ENCODE results near the gene HAUS5.
A peak's percentile ranks its signal among the peaks of the same experiment; 100 is the strongest.
"Not testable (repeated sequence)": the region's sequence is repeated elsewhere in the genome, so short reads cannot be mapped to it uniquely, and the experiment has no call there.

The HAUS5 gene, protein sequence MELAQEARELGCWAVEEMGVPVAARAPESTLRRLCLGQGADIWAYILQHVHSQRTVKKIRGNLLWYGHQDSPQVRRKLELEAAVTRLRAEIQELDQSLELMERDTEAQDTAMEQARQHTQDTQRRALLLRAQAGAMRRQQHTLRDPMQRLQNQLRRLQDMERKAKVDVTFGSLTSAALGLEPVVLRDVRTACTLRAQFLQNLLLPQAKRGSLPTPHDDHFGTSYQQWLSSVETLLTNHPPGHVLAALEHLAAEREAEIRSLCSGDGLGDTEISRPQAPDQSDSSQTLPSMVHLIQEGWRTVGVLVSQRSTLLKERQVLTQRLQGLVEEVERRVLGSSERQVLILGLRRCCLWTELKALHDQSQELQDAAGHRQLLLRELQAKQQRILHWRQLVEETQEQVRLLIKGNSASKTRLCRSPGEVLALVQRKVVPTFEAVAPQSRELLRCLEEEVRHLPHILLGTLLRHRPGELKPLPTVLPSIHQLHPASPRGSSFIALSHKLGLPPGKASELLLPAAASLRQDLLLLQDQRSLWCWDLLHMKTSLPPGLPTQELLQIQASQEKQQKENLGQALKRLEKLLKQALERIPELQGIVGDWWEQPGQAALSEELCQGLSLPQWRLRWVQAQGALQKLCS

DNA sequence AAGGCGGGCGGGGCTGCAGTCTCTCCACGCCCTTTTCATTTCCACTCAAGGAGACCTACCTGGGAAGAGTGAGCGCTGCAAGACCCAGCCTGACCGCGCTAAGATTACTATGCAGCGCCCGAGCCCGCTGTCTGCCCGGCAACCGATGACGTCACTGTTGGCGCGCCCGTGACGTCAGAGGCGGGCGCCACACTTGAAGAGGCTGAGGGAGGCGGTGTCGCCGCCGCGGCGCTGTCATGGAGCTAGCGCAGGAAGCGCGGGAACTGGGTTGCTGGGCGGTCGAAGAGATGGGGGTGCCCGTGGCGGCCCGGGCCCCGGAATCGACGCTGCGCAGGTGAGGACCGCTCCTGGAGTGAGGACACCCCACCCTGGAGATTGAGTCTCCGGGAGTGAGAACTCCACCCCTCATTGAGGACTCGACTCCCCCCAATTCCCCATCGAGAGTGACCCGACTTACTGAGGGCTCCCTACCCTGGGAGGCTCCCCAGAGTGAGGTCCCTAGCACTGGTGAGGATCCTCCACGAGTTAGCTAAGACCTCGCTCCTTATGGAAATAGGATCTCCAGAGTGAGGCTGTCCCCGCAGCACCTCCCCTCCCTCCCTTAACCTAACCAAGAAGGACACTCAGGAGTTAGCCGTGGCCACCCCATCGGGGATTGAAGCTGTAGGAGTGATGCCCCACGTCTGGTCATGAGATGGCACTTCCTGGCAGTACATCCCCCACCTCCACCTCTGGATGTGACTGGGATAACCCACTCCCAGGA is at the start of gene HAUS5:
Gene HAUS5 (plus strand): TSS at position 177 of the 763 bp plus-strand sequence. CDS start 60 bp downstream, at position 237.
- peak; percentile 91 for DNase-seq

DNA sequence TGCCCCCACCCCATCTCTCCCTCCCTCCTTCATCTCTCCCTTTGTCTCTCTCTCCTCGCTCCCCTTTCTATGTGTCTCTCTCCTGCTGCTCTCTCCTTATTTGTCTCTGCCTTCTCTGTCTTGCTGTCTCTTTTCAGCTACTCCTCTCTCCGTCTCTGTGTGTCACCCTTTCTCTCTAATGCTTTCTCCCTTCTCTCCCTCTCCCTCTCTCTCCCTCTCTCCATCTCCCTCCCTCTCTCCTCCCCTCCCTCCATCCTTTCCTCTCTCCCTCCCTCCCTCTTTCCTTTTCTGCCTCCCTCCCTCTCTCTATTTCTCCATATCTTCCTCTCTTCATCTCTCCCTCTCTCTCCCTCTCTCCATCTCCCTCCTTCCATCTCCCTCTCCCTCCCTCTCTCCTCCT is 49.8 kb upstream of the HAUS5 start:
- no peak for DNase-seq

DNA sequence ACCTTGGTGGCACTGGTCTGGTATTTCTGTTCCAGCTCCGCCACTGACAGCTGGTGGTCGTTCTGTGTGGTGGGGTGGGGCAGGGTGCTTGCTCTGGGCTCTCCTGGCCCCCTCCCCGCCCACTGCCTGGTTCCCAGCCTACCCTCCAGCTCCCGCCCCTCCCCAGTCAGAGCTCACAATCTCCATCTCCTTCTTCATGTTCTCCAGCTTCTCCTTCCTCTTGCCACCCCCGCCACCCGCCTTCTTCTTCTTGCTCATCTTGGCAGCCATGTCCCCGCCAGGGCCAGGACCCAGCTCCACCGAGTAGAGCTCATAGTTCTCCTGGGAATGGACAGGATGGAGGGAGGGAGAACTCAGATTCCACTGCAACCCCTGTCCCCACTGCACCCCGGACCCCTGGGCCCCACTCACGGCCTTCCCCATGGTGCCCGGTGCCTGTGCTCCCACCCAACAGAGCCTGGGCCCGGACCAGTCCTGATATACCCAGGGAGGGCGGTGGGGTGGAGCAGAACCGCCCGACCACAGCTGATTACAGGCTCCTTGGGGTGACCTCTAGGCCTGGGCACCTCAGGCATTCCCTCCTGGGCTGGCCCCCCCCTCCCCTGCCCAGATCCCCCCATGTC is 49.2 kb upstream of the HAUS5 start, which contains the start of gene ATP4A:
Gene ATP4A (minus strand): TSS at position 452 of the 623 bp plus-strand sequence. CDS start 29 bp downstream, at position 423.
- no peak for DNase-seq

GRCh38 chr19:35565016-35565856 is 47.3 kb upstream of the HAUS5 start:
- DNase-seq: no peak

- DNase-seq: no peak
Measured at GRCh38 chr19:35566738-35567137, 45.8 kb upstream of the HAUS5 start.

DNA sequence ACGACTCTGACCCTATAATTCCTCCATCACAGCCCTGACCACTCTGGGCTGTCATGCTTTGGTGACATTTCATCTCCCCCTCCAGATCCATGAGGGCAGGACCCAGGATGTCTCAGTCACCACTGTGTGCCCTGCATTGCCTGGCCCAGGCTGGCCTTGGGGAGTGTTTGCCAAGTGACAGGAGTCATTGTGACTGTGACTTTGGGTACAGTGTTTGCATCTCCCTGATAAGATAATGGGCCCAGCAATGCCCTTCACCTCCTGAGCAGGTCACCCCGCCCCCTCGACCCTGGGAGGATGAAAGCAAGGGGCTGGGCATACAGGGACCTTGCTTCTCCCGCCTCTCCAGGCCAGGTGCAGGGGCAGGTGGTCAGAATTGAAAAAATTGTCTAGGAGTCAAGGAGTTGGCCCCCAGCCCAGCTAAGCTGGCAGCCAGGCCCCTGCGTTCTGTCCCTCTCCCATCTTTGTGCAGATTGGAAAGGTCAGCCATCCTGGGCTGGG is 43.2 kb upstream of the HAUS5 start:
- DNase-seq: no peak

DNA sequence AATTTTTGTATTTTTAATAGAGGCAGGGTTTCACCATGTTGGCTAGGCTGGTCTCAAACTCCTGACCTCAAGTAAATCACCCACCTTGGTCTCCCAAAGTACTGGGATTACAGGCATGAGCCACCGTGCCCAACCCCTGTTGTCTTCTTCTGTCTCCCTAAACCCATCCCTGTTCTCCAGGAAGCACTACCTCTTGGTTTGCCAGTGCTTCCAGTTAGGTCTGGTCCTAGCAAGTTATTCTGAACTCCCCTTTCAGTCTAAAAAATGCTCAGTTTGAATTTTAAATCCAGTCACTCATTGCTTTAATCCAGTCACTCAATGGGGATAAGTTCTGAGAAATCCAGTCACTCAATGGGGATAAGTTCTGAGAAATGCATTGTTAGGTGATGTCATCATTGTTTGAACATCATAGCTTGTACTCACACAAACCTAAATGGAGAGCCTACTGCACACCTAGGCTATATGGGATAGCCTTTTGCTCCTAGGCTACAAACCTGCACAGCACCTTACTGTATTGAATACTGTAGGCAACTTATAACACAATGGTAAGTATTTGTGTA is 41.0 kb upstream of the HAUS5 start:
- no peak for DNase-seq

DNA sequence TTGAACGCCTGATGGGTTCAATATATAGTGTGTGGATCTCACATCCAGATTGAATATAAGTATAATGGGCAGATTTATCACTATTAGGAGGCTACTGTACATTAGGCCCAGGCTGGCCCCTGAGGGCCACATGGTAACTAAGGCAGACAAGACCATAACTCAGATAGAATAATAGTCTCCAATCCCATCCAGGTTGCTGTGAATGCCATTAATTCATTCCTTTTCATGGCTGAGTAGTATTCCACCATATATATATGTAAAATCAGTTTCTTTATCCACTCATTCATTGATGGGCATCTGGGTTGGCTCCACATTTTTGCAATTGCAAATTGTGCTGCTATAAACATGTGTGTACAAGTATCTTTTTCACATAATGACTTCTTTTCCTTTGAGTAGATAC is 34.6 kb upstream of the HAUS5 start:
- DNase-seq: no peak

GRCh38 chr19:35578707-35579106 is 33.8 kb upstream of the HAUS5 start:
- no peak for DNase-seq

GRCh38 chr19:35582760-35583159 is 29.8 kb upstream of the HAUS5 start:
- no peak for DNase-seq

DNA sequence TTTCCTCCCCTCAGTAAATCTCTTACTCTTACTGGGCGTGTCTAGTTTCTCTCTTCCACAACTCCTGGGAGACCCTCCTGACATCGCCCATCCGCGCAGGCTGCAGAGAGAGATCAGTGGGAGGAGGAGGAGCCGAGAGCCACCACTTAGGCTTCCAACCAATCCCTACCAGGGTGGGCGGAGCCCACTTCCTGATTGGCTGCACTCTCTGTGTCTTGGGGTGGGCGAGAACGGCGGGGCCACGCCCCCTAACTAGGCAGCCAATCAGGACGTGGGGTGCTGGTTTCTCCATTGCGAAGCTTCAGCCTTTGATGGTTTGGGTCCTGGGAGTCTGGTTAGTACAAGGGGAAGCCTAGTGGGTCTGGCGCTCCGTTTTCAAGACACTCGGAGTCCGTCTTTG is 26.7 kb upstream of the HAUS5 start, which contains the start of gene PMIS2:
Gene PMIS2 (plus strand): TSS at position 326 of the 400 bp plus-strand sequence. CDS start 87 bp downstream, outside the sequence.
- no peak for DNase-seq

DNA sequence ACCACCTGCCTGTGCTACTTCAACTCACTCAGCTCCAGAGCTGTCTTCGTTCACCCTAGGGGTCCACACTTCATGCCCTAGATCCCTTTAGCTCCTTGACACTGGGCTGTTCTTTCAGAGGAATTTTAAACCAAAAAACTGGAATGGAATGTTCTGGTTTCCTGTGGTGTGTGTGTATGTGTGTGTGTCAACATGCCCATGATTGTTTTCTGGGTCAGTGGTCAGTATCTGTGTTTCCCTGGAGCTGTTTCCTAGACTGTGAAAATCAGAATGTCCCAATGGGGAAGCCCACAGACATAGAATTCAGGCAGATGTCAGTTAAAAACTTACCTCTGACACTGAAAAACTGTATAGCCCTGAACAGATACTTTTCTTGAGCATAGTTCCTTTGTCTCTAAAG is 25.2 kb upstream of the HAUS5 start:
- no peak for DNase-seq

- no peak for DNase-seq
Measured at GRCh38 chr19:35590875-35591274, 21.7 kb upstream of the HAUS5 start.

GRCh38 chr19:35592226-35592625 is 20.3 kb upstream of the HAUS5 start:
- DNase-seq: peak; percentile 9

DNA sequence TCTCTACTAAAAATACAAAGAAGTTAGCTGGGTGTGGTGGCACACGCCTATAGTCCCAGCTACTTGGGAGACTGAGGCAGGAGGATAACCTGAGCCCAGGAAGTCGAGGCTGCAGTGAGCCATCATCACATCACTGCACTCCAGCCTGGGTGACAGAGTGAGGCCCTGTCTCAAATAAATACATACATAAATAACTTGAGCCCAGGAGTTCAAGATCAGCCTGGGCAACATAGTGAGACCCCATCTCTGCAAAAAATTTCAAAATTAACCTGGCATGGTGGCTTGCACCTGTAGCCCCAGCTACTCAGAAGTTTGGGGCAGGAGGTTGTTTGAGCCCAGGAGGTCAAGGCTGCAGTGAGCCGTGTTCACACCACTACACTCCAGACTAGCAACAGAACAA is 17.5 kb upstream of the HAUS5 start:
- DNase-seq: not testable (repeated sequence)

- DNase-seq: no peak
Measured at GRCh38 chr19:35595928-35596327, 16.6 kb upstream of the HAUS5 start.

GRCh38 chr19:35596366-35596999 is 16.1 kb upstream of the HAUS5 start:
- DNase-seq: no peak

DNA sequence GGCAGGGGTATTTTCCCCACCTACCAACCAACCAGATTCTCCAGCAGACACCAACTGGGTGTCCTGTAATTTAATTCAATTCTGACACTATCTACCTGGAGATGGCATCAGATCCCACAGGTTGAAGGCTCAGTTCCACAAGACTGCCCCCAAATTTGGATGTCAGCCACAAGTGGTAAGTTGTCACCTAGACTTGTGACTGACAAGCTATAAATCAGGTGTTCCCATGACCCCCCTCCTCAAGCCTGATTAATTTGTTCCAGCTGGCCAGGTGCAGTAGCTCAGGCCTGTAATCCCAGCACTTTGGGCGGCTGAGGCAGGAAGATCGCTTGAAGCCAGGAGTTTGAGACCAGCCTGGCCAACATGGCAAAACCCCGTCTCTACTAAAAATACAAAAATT is 10.6 kb upstream of the HAUS5 start:
- no peak for DNase-seq

DNA sequence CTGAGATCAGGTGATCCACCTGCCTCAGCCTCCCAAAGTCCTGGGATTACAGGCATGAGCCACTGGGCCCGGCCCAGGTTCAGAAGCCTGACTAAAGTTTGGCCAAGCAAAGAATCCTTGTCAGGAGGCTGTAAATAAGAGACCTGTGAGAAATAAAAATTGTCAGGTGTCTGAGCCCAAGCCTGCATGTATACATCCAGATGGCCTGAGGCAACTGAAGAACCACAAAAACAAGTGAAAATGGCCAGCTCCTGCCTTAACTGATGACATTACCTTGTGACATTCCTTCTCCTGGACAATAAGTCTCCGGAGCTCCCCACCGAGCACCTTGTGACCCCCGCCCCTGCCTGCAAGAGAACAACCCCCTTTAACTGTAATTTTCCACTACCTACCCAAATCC is 8.1 kb upstream of the HAUS5 start:
- DNase-seq: not testable (repeated sequence)

- DNase-seq: not testable (repeated sequence)
Measured at GRCh38 chr19:35607170-35607569, 5.4 kb upstream of the HAUS5 start.

DNA sequence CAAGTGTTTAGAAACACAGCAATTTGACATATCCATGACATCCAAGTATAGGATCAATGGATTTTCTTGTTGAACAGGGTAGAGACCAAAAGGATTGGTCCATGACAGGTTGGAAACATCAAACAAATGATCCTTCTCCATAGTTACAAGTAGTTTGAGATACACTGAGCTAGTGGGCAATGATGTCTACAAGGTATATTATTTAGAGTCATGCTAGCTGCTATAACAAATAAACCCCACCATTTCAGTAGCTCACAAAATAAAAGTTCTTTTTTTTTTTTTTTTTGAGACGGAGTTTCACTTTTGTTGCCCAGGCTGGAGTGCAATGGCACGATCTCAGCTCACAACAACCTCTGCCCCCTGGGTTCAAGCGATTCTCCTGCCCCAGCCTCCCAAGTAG is 4.9 kb upstream of the HAUS5 start:
- no peak for DNase-seq
